LoVo (cell line): Measurements from ENCODE around the gene CPED1.

Experiments used
- DNase-seq: peaks from one replicate; pipeline ENCODE4 v3.0.0-alpha.2; 2016; ENCODE audit warnings: low spot score

CPED1 gene

GRCh38 chr7:121151774-121152221 is 163.3 kb downstream of the CPED1 start:
- no peak for DNase-seq

- DNase-seq, result no peak
Measured at GRCh38 chr7:121153411-121153810, 164.9 kb downstream of the CPED1 start.

- DNase-seq, result no peak
Measured at GRCh38 chr7:121153995-121154394, 165.5 kb downstream of the CPED1 start.

GRCh38 chr7:121156825-121157224 is 168.3 kb downstream of the CPED1 start:
- DNase-seq, result no peak

GRCh38 chr7:121157341-121157751 is 168.8 kb downstream of the CPED1 start:
- no peak for DNase-seq

GRCh38 chr7:121157885-121158590 is 169.5 kb downstream of the CPED1 start:
- DNase-seq, result no peak

- DNase-seq, result no peak
Measured at GRCh38 chr7:121158665-121159064, 170.2 kb downstream of the CPED1 start.

- DNase-seq, result no peak
Measured at GRCh38 chr7:121159553-121159952, 171.0 kb downstream of the CPED1 start.

- DNase-seq, result no peak
Measured at GRCh38 chr7:121160150-121161008, 171.9 kb downstream of the CPED1 start.

- no peak for DNase-seq
Measured at GRCh38 chr7:121163699-121164098, 175.2 kb downstream of the CPED1 start.

- no peak for DNase-seq
Measured at GRCh38 chr7:121164247-121164646, 175.7 kb downstream of the CPED1 start.

GRCh38 chr7:121166916-121167315 is 178.4 kb downstream of the CPED1 start:
- no peak for DNase-seq

- no peak for DNase-seq
Measured at GRCh38 chr7:121167971-121168370, 179.5 kb downstream of the CPED1 start.

- DNase-seq, result no peak
Measured at GRCh38 chr7:121169469-121169868, 181.0 kb downstream of the CPED1 start.

GRCh38 chr7:121172484-121172883 is 184.0 kb downstream of the CPED1 start:
- DNase-seq, result no peak

- DNase-seq, result no peak
Measured at GRCh38 chr7:121175826-121176225, 187.3 kb downstream of the CPED1 start.

- DNase-seq, result no peak
Measured at GRCh38 chr7:121178452-121178851, 189.9 kb downstream of the CPED1 start.

- no peak for DNase-seq
Measured at GRCh38 chr7:121178869-121179497, 190.5 kb downstream of the CPED1 start.

GRCh38 chr7:121180436-121181063 is 192.0 kb downstream of the CPED1 start:
- DNase-seq, result no peak

- DNase-seq, result no peak
Measured at GRCh38 chr7:121181357-121181756, 192.8 kb downstream of the CPED1 start.

- DNase-seq, result no peak
Measured at GRCh38 chr7:121182281-121182680, 193.8 kb downstream of the CPED1 start.

- no peak for DNase-seq
Measured at GRCh38 chr7:121182902-121183301, 194.4 kb downstream of the CPED1 start.
